Activated naive CD4-positive, alpha-beta T cell treated with Interleukin-2 at 50 U/mL for 16 hours (primary cell): ENCODE measurements around the gene PYGO2.
"Not testable (repeated sequence)": the region's sequence is repeated elsewhere in the genome, so short reads cannot be mapped to it uniquely, and the experiment has no call there.

ENCODE experiments used
- DNase-seq: peaks from one replicate; pipeline ENCODE4 v3.0.0-alpha.2; 2020

The PYGO2 gene

DNA sequence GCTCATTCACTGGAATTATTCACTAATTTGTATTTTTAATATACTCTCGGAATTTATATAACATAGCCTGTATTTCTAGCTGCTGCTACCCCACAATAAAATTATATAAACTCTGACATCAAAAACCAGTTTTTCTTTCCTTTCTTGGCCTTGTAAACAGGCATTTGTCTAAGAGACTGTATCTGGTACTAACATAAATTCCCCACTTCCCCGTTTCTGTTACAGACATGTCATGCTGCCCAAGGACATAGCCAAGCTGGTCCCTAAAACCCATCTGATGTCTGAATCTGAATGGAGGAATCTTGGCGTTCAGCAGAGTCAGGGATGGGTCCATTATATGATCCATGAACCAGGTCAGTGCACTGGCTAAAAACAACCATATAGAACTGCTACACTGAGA lies 16.2 kb upstream of the PYGO2 start:
- DNase-seq: not testable (repeated sequence)

DNA sequence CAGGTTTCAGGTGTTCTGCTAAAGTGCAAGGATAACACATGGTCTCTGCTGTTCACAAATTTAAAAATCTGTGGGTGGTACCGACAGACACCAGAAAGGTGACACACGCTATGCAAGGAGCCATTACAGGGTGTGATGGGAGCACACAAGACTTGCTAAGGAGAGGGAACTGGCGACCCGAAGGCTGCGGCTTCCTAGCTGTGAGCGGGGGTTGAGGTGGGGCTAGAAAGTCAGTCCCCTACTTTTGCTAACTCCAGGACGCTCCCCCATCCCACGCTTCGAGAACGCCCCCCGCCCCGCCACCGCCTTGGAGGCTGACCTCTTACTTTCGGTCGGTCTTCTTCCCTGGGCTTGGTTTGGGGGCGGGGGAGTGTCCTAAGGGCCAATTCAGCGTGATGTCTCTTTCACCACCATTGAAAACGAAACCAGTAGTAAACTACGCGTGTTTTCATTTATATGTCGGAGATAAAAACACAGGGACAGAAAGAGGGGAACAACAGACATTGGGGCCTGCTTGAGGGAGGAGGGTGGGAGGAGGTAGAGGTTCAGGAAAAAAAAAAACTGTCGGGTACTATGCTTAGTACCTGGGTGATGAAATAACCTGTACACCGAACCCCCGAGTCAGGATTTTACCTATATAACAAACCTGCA lies 14.0 kb upstream of the PYGO2 start:
- peak; percentile 72 for DNase-seq

DNA sequence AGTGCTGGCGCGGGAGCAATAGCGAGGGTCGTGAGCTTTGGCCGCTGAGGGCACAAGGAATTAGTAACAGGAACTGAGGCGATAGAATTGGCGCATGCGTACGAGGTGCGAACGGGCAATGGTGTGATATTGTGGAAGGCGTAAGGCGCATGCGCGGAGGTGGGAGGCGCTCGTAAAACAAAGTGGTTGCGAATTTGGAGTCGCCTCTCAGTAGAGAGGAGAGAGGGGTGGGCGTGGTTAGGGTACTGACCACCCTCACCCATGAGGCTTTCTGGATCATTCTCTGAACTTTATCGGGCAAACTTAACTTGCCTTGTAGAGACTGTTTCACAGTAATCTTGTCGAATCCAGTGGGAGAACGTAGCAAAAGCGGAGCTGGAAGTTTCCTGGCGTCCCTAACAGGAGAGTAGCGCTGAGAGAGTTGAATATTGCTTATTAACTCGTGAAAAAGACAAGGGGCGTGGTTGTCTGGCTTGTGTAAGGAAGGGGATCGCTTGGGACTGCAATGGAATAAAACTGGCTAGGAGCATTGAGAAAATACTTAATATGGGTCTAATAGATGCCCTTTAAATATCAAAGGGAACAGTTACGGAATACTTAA lies 13.3 kb upstream of the PYGO2 start:
- DNase-seq: peak; percentile 92

- peak; percentile 97 for DNase-seq
Measured at GRCh38 chr1:154974102-154974807, 12.7 kb upstream of the PYGO2 start, which contains the start of gene CKS1B. CKS1B (plus strand) TSS chr1:154974681; CDS start chr1:154974746, 65 bp downstream.

GRCh38 chr1:154973344-154974101 lies 11.9 kb upstream of the PYGO2 start:
- peak; percentile 93 for DNase-seq

DNA sequence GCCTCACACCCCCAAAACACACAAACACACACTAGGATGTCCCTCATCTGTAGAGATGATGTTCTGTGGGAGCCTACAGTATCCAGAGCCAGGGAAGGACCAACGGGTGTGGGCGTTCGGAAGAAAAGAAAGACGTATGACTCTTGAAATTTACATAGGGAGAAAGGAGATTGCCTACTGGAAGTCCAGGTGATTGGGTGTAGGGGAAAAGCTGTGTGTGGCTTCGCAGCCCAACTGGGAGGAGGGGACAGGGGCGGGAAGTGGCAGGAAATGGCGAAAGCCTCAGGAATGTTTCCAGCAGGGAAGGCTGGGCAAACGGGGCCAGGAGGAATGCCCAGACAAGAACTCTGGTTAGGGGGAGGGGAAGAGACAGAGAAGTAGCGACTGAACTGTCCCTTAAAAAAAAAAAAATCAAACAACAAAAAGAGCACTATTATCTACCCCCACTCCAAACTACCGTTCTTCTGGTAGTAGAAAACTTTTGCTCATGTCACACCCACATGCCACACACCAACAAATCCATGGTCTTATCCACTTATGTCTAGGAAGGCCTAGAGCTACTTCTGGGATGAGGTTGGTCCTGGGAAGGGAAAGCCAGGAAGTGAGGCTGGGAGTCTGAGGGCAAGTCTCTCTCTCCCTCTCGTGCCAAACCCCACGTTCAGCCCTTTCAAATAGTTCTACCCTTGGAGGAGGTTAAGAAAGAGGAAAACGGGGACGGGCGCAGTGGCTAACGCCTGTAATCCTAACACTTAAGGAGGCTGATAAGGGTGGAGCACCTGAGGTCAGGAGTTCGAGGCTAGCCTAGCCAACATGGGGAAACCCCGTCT lies 11.1 kb upstream of the PYGO2 start:
- DNase-seq: no peak

DNA sequence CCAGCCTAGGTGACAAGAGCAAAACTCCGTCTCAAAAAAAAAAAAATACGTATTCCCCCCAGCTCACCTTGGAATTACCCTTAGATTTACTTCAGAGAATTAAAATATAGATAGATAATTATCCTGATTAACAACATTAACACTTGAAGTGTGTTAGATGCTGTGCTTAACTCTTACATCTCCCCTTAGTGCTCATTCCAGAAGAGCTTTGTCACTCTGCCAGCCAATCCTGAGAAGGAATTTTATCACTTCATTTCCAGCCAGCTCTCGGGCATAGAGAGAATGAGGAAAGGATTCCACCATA lies 10.6 kb upstream of the PYGO2 start:
- no peak for DNase-seq

- no peak for DNase-seq
Measured at GRCh38 chr1:154971341-154971998, 9.9 kb upstream of the PYGO2 start.

GRCh38 chr1:154970631-154971340 lies 9.2 kb upstream of the PYGO2 start, which contains the start of gene SHC1:
SHC1 (minus strand) TSS chr1:154970747; CDS start chr1:154970526, 221 bp downstream.
- peak; percentile 51 for DNase-seq

DNA sequence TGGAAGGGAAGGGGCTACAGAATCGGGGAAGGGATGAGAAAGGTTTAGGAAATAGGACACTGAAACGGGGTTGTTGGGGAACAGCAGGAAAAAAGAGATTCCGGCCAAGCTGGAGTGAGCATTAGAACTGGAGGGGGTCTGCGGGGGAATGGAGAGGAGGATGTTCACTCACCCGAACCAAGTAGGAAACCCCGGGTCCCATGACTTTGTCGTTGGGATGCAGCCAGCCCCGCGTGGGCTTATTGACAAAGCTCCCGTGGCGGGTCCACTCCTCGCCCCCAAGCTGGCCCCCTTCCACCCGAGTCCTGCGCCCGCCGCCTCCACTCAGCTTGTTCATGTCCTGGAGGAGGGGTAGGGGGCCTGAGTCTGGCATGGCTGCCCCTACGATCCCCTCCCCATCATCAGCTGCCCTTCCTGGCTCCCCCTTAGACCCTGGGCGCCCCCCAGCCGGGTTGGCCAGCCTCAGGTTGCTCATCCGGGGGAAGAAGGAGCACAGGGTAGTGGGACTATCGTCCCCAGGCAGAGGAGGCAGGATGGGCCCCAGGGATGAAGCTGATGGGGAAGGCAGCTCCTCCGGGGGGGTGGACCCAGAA lies 8.4 kb upstream of the PYGO2 start:
- no peak for DNase-seq

DNA sequence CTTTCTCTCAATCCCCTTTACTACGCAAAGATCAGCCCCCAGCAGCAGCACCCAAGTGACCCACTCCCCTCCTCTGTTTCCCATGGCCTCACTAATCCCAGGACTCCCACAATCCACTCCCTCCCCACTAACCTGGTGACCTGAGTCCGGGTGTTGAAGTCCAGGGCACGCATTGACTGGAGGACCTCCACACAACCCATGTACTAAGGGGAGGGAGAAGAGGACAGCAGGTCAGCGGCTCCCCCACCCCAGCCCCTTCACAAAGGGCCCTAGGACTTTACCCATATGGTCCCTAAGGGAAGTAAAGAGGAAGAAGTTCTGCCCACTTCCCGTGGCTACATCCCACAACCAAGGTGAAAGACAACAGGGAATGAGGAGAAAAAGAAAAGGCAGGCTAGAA lies 7.7 kb upstream of the PYGO2 start:
- no peak for DNase-seq

GRCh38 chr1:154968731-154969130 lies 7.1 kb upstream of the PYGO2 start:
- no peak for DNase-seq

- DNase-seq: no peak
Measured at GRCh38 chr1:154967331-154967950, 5.9 kb upstream of the PYGO2 start.

GRCh38 chr1:154966111-154966510 lies 4.5 kb upstream of the PYGO2 start:
- DNase-seq: no peak

DNA sequence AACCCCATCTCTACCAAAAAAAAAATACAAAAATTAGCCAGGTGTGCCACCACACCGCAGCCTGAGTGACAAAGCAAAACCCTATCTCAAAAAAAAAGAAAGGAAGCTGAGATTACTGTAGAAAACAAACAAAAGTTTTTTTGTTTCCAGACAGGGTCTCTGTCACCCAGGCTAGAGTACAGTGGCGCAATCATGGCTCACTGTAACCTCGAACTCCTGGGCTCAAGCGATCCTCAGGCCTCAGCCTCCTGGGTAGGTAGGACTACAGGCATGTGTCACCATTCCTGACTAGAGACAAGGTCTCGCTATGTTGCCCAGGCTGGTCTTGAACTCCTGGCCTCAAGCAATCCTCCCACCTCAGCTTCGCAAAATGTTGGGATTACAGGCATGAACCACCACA lies 2.8 kb upstream of the PYGO2 start:
- DNase-seq: no peak

- DNase-seq: no peak
Measured at GRCh38 chr1:154963643-154964042, 2.1 kb upstream of the PYGO2 start.

- DNase-seq: no peak
Measured at GRCh38 chr1:154962795-154963330, 1.3 kb upstream of the PYGO2 start.

DNA sequence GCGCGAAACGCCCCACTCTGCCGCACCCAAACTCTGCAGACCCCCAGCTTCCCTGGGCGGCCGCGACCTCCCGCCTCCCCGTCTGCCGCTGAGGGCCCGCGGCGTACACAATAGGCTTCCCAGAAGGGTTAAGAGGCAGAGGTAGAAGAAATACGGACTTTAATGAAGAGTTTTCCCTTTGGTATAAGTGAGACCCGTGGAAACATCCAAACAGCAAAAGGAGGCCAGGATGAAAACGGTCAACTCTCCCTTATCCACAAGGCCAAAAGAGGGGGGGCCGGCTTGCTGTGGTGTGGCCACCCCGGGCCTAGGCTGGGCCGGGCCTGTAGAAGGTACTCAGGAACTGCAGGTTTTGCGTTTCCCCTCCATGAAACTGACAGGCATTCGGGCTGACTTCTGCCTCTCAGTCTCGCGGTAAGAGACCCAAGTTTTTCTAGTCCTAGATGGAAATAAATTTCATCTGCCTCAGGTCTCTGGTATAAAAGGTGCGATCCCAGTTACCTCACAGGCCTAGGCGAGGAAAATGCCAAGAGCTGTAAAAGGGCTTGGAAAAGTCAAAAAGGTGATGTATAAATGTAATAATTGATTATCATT lies 671 bp upstream of the PYGO2 start:
- no peak for DNase-seq

DNA sequence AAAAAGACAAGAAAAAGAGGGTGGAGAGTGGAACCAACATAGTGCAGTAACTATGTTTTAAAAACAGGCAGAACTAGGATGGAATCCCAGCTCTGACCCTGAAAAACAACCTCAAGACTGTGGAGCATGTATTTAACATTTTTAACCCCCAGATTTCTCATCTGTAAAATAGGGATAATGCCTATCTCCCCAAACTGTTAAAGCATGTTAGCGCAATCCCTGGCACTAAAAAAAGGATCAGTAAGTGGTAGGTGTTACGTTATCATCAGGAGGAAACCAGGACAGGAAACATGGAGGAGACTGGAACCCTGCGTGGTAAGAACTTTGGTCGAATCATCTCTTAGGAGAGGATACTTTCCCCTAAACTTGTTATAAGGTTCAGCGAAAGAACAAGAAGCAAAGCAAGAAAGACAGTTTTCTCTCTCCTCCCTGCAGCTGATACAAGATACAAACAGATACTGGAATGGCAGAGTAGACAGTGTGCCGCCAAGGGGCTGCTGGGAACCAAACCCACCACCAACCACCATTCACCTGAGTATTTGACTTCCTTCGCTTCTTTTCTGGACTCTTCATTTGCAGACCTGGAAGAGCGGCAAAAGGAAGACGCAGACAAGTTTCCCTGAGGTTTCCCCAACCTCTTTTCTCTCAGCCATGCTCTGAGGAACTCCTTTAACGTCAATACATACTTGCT lies 991 bp downstream of the PYGO2 start:
- no peak for DNase-seq
